AG04450 (cell line): ENCODE measurements around the gene HTRA1. TPM values are rescaled to one million over a fixed set of nuclear protein-coding genes. Genes with fewer than 3 reads are reported as not detected.

Source experiments
- CTCF ChIA-PET: fragments of 300-600, 350-600 bp; formaldehyde crosslinking; extraction: SDS; loops from one replicate; lab custom pipeline; 2022; ENCODE audit warnings: antibody characterized with exemption, inconsistent platforms; lab: Charles Lee
- POLR2A ChIA-PET: fragments of 350-600 bp; formaldehyde crosslinking; extraction: SDS; loops from one replicate; lab custom pipeline; 2021; ENCODE audit warnings: antibody characterized with exemption, inconsistent platforms; lab: Yijun Ruan, JAX
- DNase-seq: peaks from one replicate; pipeline ENCODE4 v3.0.0-alpha.2; 2011; ENCODE audit warnings: low read depth, low spot score
- H3K27ac ChIP-seq: one replicate; pipeline ENCODE4 v1.5.1; 2012; ENCODE audit warnings: low read depth, low read length, control low read depth
- H3K27me3 ChIP-seq: one replicate; pipeline ENCODE4 v1.6.0; 2012; ENCODE audit warnings: low read length; ENCODE audit not compliant: control insufficient read depth, insufficient read depth
- H3K4me3 ChIP-seq: 2 replicates; pipeline ENCODE4 v1.5.1; 2011; ENCODE audit warnings: mild to moderate bottlenecking, low read depth, low read length, control low read depth
- H3K9me3 ChIP-seq: 2 replicates; pipeline ENCODE4 v1.5.1; 2012; ENCODE audit warnings: low read length; ENCODE audit not compliant: control insufficient read depth, insufficient read depth
- polyA plus RNA-seq: library from polyadenylated mRNA; depleted of rRNA; stranded (reverse); fragments of >200 nt; gene quantifications from 2 replicates; pipeline ENCODE4 v1.2.3, GENCODE V29; 2011
- TF ChIP-seq, protein P1 (sequence below): IDR thresholded peaks from 2 replicates; pipeline ENCODE4 v1.5.1; 2011; ENCODE audit warnings: low read depth, low read length, control low read depth, inconsistent platforms

The HTRA1 gene
- polyA plus RNA-seq, 1 experiment, result 187 TPM

DNA sequence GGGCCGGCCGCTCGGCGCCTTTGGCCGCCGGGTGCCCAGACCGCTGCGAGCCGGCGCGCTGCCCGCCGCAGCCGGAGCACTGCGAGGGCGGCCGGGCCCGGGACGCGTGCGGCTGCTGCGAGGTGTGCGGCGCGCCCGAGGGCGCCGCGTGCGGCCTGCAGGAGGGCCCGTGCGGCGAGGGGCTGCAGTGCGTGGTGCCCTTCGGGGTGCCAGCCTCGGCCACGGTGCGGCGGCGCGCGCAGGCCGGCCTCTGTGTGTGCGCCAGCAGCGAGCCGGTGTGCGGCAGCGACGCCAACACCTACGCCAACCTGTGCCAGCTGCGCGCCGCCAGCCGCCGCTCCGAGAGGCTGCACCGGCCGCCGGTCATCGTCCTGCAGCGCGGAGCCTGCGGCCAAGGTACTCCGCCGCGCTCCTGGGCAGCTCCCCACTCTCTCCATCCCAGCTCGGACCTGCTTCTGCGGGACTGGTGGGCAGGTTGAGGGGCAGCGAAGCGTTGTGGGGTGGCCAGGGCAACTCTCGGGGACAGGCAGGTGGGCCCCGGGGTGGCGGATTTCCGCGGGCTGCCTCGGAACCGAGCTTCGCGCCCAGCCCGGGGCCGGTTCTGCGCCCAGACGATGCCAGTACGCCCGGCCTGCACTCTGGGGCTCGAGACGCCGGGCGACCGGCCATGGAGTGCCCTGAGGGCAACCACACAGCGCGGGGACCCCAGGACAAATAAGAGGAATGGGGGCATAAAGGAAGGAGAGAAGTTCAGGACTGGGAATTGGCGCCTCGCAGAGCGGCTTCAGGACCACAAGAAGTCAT, 578 bp downstream of the HTRA1 start:
- TF ChIP-seq, protein P1, sequence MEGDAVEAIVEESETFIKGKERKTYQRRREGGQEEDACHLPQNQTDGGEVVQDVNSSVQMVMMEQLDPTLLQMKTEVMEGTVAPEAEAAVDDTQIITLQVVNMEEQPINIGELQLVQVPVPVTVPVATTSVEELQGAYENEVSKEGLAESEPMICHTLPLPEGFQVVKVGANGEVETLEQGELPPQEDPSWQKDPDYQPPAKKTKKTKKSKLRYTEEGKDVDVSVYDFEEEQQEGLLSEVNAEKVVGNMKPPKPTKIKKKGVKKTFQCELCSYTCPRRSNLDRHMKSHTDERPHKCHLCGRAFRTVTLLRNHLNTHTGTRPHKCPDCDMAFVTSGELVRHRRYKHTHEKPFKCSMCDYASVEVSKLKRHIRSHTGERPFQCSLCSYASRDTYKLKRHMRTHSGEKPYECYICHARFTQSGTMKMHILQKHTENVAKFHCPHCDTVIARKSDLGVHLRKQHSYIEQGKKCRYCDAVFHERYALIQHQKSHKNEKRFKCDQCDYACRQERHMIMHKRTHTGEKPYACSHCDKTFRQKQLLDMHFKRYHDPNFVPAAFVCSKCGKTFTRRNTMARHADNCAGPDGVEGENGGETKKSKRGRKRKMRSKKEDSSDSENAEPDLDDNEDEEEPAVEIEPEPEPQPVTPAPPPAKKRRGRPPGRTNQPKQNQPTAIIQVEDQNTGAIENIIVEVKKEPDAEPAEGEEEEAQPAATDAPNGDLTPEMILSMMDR, result no peak
- ChIA-PET POLR2A (interaction anchor here (0.7 kb wide), 1 partner anchor 43 kb away, joined by 3 read pairs; no protein-coding TSS in a partner anchor), CTCF (interaction anchor here (1.1 kb wide), 1 partner anchor 27 kb away, joined by 4 read pairs; no protein-coding TSS in a partner anchor)
- Histone ChIP-seq H3K27me3 (no peaks in the 10 kb centered on the region), H3K27ac (peak overlapping the region; percentile 57), H3K9me3 (no peaks in the 10 kb centered on the region), H3K4me3 (peak overlapping the region; percentile 77)
- no peak for DNase-seq

DNA sequence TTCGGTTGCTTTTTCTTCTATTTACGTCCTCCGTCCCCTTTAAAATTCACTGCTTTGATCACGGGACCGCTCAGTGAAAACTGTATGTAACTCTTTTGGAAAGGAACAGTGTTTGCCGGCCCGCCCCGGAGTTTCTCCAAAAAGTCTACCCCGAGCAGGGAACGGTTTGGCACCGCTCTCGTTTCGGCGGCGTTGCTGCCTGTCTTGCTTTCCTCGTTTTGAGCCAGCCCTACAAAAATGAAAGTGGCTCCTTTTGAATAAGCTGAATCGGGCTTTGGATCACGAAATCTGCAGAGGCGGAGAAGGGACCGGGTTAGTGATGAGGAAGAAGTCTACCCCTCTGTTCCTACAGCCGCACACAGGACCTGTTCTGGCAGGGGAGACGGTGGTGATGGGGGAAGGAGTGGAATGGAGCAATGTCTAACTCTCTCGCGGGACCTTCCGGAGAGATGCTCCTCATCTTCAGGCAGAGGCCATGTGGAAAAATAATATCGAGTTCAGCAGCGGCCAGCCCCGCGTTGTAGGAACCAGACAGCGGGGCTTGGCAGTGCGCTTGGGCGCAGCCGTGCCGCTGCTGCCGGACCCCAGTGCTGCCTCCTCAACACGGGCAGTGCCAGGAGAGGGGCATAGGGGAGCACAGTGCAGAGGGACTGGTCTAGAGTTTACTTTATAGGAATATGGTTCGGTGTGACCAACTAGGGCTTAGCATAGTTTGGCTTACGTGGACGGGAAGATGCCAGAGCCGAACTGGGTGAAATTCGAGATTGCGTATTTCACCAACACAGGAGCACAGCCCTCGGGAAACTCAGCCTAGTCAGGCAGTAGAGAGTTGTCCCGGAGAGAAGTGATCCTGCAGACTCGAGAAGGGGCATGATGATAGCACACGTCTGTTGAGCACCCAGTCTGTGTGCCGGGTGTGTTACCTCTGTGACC, 1.4 kb downstream of the HTRA1 start:
- ChIA-PET CTCF (interaction anchor here (1.1 kb wide), 1 partner anchor 28 kb away, joined by 4 read pairs; no protein-coding TSS in a partner anchor), POLR2A (no interaction called here)
- TF ChIP-seq, protein P1, result no peak
- H3K4me3 ChIP-seq, result peak overlapping the region; percentile 77
- DNase-seq, result no peak
- no peaks in the 10 kb centered on the region for H3K27me3 ChIP-seq
- H3K27ac ChIP-seq, result peak overlapping the region; percentile 57
- H3K9me3 ChIP-seq, result no peaks in the 10 kb centered on the region

DNA sequence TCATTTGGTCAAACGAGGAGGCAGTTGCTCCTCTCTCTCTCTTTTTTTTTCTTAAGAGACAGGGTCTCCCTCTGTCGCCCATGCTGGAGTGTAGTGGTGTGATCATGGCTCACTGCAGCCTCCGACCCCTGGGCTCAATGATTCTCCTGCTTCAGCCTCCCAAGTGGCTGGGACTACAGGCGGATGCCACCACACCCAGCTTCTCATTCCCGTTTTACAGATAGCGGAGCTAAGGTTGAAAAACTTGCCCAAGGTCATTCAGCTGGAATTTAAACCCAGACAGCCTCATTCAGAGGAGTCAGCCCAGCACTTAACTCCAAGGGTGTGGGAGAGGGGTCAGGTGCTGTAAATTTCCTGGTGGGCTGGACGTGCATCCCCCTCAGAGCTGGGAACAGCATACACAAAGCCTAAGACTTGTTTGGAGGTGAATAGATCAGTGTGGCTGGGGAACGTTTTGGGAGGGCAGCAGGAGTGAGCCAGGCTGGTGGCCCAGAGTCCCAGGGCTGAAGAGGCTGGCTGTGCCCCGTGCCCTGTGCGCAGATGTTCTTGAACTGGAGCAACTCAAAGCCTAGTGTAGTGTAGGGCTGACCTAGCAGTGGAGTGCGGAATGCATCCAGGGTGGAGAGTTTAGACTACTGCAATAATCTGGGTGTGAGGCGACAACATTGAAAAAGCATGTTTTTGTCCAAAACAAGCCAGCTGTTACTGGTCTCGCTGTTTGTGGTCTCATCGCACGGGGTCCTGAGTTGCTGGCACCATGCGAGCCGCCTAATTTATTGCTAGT, 2.3 kb downstream of the HTRA1 start:
- Histone ChIP-seq H3K4me3 (peak overlapping the region; percentile 77), H3K27me3 (no peaks in the 10 kb centered on the region), H3K27ac (no peak overlapping the region), H3K9me3 (no peaks in the 10 kb centered on the region)
- ChIA-PET POLR2A (no interaction called here), CTCF (interaction anchor here (0.6 kb wide), 1 partner anchor 33 kb away, joined by 6 read pairs; no protein-coding TSS in a partner anchor)
- TF ChIP-seq, protein P1, result no peak
- no peak for DNase-seq

DNA sequence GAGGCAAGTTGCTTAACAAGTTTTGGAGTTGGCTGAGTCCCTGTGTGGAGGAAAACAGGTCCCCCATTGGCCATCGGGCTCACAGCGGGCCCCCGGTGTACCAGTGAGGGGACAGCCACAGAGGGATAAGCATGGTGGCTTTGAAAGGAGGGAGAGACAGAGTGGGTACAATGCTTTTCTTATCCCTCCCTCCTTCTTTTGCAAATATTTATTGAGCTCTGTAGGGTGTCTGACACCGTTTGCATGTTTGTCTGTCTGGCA, 2.8 kb downstream of the HTRA1 start:
- H3K9me3 ChIP-seq, result no peaks in the 10 kb centered on the region
- POLR2A ChIA-PET, result no interaction called here
- TF ChIP-seq, protein P1, result no peak
- no peak for DNase-seq
- H3K27ac ChIP-seq, result no peak overlapping the region
- no peak overlapping the region for H3K4me3 ChIP-seq
- no peaks in the 10 kb centered on the region for H3K27me3 ChIP-seq
- CTCF ChIA-PET, result interaction anchor here (1.1 kb wide), 1 partner anchor 9 kb away, joined by 3 read pairs; no protein-coding TSS in a partner anchor
